ENCODE results near the gene KRTAP3-1. TPM values are rescaled to one million over a fixed set of nuclear protein-coding genes. Genes with fewer than 3 reads are reported as not detected.
A peak's percentile ranks its signal among the peaks of the same experiment; 100 is the strongest.
"Not testable (repeated sequence)": the region's sequence is repeated elsewhere in the genome, so short reads cannot be mapped to it uniquely, and the experiment has no call there.

Gene KRTAP3-1
- total RNA-seq, 1 donor from 2014 or later = not detected

DNA sequence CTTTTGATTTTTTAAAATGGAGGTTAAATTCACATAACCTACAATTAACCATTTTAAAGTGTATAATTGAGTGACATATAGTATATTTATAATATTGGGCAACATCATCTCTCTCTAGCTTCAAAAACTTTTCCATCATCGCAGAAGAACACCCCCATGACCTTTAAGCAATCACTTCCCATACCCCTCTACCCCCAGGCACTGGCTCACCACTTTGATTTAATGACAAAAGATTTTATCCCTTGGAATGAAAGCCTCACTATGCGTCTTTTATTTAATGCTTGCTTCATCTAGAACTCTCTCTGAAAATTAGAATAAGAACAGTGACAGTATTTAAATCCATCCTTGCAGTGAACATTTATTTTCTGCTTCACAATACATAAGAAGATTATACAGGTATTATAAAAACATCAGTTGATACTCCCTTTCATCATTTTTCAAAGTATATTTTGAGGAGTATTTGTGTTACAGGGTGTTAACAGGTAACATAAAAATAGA is 29.0 kb upstream of the KRTAP3-1 start:
- no peaks in the 10 kb centered on the region for H3K27me3 Mint-ChIP-seq (ENCODE audit: unreplicated experiment)
- TF ChIP-seq, protein P1, sequence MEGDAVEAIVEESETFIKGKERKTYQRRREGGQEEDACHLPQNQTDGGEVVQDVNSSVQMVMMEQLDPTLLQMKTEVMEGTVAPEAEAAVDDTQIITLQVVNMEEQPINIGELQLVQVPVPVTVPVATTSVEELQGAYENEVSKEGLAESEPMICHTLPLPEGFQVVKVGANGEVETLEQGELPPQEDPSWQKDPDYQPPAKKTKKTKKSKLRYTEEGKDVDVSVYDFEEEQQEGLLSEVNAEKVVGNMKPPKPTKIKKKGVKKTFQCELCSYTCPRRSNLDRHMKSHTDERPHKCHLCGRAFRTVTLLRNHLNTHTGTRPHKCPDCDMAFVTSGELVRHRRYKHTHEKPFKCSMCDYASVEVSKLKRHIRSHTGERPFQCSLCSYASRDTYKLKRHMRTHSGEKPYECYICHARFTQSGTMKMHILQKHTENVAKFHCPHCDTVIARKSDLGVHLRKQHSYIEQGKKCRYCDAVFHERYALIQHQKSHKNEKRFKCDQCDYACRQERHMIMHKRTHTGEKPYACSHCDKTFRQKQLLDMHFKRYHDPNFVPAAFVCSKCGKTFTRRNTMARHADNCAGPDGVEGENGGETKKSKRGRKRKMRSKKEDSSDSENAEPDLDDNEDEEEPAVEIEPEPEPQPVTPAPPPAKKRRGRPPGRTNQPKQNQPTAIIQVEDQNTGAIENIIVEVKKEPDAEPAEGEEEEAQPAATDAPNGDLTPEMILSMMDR (IDR thresholded peaks at IDR 0.05; ENCODE audit: partially characterized antibody, unreplicated experiment) = no peak
- H3K9me3 Mint-ChIP-seq (ENCODE audit: unreplicated experiment) = peaks cover 13% of the 10 kb centered on the region
- H3K27ac Mint-ChIP-seq (ENCODE audit: unreplicated experiment) = no peak overlapping the region
- DNase-seq = no peak
- H3K4me3 Mint-ChIP-seq (ENCODE audit: unreplicated experiment) = no peak overlapping the region
- H3K4me1 Mint-ChIP-seq (ENCODE audit: low read depth, unreplicated experiment) = peaks cover 3% of the 10 kb centered on the region
- no peaks in the 10 kb centered on the region for H3K36me3 Mint-ChIP-seq (ENCODE audit: unreplicated experiment)

DNA sequence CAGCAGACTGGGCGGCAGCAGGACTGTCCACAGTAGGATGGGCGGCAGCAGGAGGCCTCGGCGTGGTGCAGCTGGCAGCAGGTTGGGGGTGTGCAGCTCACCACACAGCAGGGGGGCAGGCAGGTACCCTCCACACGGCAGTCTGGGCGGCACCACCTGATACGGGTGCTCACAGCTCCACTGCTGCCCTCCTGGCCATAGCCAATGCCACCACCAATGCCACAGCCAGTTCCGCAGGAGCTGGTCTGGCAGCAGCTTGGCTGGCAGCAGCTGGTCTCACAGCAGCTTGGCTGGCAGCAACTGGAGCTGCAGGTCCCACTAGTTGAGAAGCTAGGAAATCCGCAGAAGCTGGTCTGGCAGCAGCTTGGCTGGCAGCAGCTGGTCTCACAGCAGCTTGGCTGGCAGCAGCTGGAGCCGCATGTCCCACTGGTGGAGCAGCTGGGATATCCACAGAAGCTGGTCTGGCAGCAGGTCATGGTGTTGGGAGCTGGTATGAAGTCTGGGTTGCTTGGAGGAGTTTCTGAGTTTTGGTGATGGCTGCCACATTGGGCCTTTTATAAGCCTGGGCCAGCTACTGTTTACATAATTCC is 25.5 kb upstream of the KRTAP3-1 start, which contains the start of gene KRTAP1-3:
KRTAP1-3 (minus strand) TSS at position 529 of the 590 bp plus-strand sequence; CDS start at position 476, 53 bp downstream.
- H3K4me1 Mint-ChIP-seq (ENCODE audit: low read depth, unreplicated experiment); H3K4me3 Mint-ChIP-seq (ENCODE audit: unreplicated experiment); H3K9me3 Mint-ChIP-seq (ENCODE audit: unreplicated experiment); H3K36me3 Mint-ChIP-seq (ENCODE audit: unreplicated experiment); H3K27me3 Mint-ChIP-seq (ENCODE audit: unreplicated experiment): not testable (repeated sequence)
- DNase-seq = peak; percentile 23
- H3K27ac Mint-ChIP-seq (ENCODE audit: unreplicated experiment) = peak within 1 kb of the TSS; percentile 15

DNA sequence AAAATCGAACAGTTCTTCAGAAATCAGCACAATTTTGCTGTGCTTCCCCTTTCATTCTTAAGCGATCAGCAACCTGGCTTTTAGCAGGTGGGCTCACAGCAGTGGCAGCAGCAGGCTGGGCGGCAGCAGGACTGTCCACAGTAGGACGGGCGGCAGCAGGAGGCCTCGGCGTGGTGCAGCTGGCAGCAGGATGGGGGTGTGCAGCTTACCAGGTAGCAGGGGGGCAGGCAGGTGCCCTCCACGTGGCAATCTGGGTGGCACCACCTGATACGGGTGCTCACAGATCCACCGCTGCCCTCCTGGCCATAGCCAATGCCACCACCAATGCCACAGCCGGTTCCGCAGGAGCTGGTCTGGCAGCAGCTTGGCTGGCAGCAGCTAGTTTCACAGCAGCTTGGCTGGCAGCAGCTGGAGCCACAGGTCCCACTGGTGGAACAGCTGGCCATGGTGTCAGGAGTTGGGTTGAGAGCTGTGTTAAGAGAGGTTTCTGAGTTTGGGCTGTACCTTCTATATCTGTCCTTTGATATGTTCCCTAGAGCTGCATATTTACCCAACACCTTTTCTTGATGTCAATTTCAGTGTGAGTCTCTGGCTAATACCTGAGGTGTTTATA is 20.8 kb upstream of the KRTAP3-1 start, which contains the start of gene KRTAP1-4:
KRTAP1-4 (minus strand) TSS at position 563 of the 613 bp plus-strand sequence; CDS start at position 446, 117 bp downstream.
- H3K4me3 Mint-ChIP-seq (ENCODE audit: unreplicated experiment) = no peak within 1 kb of the TSS
- no peak within 1 kb of the TSS for H3K27ac Mint-ChIP-seq (ENCODE audit: unreplicated experiment)
- no peaks in the 10 kb centered on the region for H3K4me1 Mint-ChIP-seq (ENCODE audit: low read depth, unreplicated experiment)
- TF ChIP-seq, protein P1 (IDR thresholded peaks at IDR 0.05; ENCODE audit: partially characterized antibody, unreplicated experiment) = no peak
- H3K9me3 Mint-ChIP-seq (ENCODE audit: unreplicated experiment) = peaks cover 8% of the 10 kb centered on the region
- no peak for DNase-seq
- no peaks in the 10 kb centered on the region for H3K27me3 Mint-ChIP-seq (ENCODE audit: unreplicated experiment)
- no peaks in the 10 kb centered on the region for H3K36me3 Mint-ChIP-seq (ENCODE audit: unreplicated experiment)

DNA sequence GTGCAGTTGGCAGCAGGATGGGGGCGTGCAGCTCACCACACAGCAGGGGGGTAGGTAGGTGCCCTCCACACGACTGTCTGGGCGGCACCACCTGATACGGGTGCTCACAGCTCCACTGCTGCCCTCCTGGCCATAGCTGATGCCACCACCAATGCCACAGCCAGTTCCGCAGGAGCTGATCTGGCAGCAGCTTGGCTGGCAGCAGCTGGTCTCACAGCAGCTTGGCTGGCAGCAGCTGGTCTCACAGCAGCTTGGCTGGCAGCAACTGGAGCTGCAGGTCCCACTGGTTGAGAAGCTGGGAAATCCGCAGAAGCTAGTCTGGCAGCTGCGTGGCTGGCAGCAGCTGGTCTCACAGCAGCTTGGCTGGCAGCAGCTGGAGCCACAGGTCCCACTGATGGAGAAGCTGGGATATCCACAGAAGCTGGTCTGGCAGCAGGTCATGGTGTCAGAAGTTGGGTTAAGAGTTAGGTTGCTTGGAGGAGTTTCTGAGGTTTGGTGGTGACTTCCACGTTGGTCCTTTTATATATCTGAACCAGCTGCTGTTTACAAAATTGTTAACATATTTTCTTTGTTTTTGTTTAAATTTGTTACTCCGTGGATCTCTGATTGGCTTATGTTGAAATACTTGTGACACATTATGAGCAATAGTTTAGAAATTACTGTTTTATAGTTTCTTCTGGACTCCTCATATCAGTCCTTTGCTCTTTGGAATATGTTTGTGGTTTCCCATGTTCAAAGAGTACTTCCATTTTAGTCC is 18.0 kb upstream of the KRTAP3-1 start, which contains the start of gene KRTAP1-5:
KRTAP1-5 (minus strand) TSS at position 494 of the 757 bp plus-strand sequence; CDS start at position 441, 53 bp downstream.
- TF ChIP-seq, protein P1 (IDR thresholded peaks at IDR 0.05; ENCODE audit: partially characterized antibody, unreplicated experiment) = no peak
- no peaks in the 10 kb centered on the region for H3K27me3 Mint-ChIP-seq (ENCODE audit: unreplicated experiment)
- DNase-seq = peak; percentile 23
- H3K4me1 Mint-ChIP-seq (ENCODE audit: low read depth, unreplicated experiment) = no peaks in the 10 kb centered on the region
- H3K9me3 Mint-ChIP-seq (ENCODE audit: unreplicated experiment) = peaks cover 2% of the 10 kb centered on the region
- no peak within 1 kb of the TSS for H3K4me3 Mint-ChIP-seq (ENCODE audit: unreplicated experiment)
- H3K27ac Mint-ChIP-seq (ENCODE audit: unreplicated experiment) = peak within 1 kb of the TSS; percentile 24
- H3K36me3 Mint-ChIP-seq (ENCODE audit: unreplicated experiment) = no peaks in the 10 kb centered on the region

DNA sequence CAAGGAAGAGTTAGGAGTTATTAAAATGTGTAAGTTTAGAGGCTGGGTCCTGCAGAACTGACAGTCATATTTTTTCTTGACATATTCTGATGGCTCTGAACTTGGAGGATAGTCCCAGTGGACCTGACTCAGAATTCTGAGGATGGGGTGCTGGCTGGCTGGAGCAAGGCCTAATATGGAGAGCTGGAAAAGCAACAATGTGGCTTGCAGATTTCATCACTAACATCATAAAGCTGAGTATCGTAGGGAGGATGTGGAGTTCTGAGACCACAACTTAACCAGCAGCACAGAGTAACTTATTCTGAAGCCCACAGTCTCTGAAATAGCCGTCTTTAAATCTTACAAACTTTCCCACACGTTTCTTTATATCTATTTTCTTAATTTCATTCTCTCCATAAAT is 15.8 kb upstream of the KRTAP3-1 start:
- no peak for DNase-seq
- TF ChIP-seq, protein P1 (IDR thresholded peaks at IDR 0.05; ENCODE audit: partially characterized antibody, unreplicated experiment) = no peak
- Mint-ChIP-seq H3K4me1 (ENCODE audit: low read depth, unreplicated experiment) (no peaks in the 10 kb centered on the region), H3K27ac (ENCODE audit: unreplicated experiment) (no peak overlapping the region), H3K9me3 (ENCODE audit: unreplicated experiment) (peaks cover 2% of the 10 kb centered on the region), H3K36me3 (ENCODE audit: unreplicated experiment) (no peaks in the 10 kb centered on the region), H3K27me3 (ENCODE audit: unreplicated experiment) (no peaks in the 10 kb centered on the region), H3K4me3 (ENCODE audit: unreplicated experiment) (no peak overlapping the region)
